Measurements from ENCODE around the gene GABRE.
"Not testable (repeated sequence)": the region's sequence is repeated elsewhere in the genome, so short reads cannot be mapped to it uniquely, and the experiment has no call there.

Gene GABRE

DNA sequence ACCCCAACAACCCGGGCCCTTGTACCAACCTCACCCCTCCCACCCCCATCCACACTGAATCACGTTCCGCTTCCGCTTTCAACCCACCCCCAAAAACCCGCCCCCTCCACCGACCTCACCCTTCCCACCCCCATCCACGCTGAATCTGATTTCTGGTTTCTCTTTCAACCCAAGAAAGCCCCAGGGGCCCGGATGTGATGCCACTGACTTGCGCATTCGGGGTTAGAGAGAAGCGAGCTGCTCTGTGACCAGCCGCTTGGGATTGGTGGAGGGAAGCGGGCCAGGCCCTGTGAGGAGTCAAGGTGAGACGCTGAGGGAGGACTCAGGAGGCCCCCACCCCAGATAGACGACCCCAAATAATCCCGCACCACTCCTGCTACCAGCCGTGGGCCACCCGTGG lies 55.7 kb downstream of the GABRE start:
- H3K9me3 ChIP-seq (ENCODE audit: insufficient read depth, low read depth, low read length); H3K4me3 ChIP-seq (ENCODE audit: low read length); H3K36me3 ChIP-seq (ENCODE audit: insufficient read depth, low read depth, low read length); H3K4me1 ChIP-seq (ENCODE audit: insufficient read depth, low read length); H3K27me3 ChIP-seq (ENCODE audit: insufficient read depth, low read length); H3K27ac ChIP-seq (ENCODE audit: low read length); H3K9ac ChIP-seq (ENCODE audit: low read depth, low read length): not testable (repeated sequence)

DNA sequence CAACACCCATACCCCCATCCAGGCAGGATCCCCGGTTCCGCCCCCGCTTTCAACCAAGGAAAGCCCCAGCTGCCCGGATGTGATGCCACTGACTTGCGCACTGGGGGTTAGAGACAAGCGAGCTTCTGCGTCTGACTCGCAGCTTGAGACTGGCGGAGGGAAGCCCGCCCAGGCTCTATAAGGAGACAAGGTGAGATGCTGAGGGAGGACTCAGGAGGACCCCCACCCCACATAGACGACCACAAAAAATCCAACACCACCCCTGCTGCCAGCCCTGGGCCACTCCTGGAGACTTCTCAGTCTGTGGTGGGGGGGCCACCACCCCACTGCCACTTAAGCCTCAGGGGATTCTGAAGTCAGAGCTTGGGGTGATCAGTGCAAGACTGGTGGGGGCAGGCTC lies 61.7 kb downstream of the GABRE start, which contains the start of gene MAGEA4:
Gene MAGEA4, plus strand, starts transcription at position 110 of the 400 bp plus-strand sequence. CDS start 10,776 bp downstream, outside the sequence.
- Histone ChIP-seq H3K4me1 (ENCODE audit: insufficient read depth, low read length) (no peaks in the 10 kb centered on the region), H3K9me3 (ENCODE audit: insufficient read depth, low read depth, low read length) (no peaks in the 10 kb centered on the region), H3K27ac (ENCODE audit: low read length) (no peak within 1 kb of the TSS), H3K27me3 (ENCODE audit: insufficient read depth, low read length) (no peaks in the 10 kb centered on the region), H3K9ac (ENCODE audit: low read depth, low read length) (no peak within 1 kb of the TSS), H3K4me3 (ENCODE audit: low read length) (no peak within 1 kb of the TSS), H3K36me3 (ENCODE audit: insufficient read depth, low read depth, low read length) (no peaks in the 10 kb centered on the region)

DNA sequence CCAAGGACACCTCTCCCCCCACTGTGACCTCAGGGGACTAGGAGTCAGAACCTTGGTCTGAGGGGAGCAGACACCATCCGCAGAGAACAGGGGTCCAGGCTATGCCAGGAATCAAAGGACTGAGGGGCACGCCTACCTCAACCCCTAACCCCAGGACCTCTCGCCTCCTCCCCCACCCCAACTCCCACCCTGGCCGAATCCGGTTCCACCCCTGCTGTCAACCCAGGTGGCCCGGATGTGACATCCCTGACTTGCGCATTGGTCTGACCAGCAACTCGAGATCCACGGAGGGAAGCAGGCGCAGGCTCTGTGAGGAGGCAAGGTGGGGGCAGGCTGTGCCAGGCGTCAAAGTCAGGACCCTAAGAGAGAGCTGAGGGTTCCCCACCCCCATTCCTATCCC lies 62.3 kb downstream of the GABRE start:
- no peaks in the 10 kb centered on the region for H3K9me3 ChIP-seq (ENCODE audit: insufficient read depth, low read depth, low read length)
- no peaks in the 10 kb centered on the region for H3K4me1 ChIP-seq (ENCODE audit: insufficient read depth, low read length)
- no peak overlapping the region for H3K9ac ChIP-seq (ENCODE audit: low read depth, low read length)
- no peak overlapping the region for H3K4me3 ChIP-seq (ENCODE audit: low read length)
- no peaks in the 10 kb centered on the region for H3K36me3 ChIP-seq (ENCODE audit: insufficient read depth, low read depth, low read length)
- H3K27me3 ChIP-seq (ENCODE audit: insufficient read depth, low read length): no peaks in the 10 kb centered on the region
- H3K27ac ChIP-seq (ENCODE audit: low read length): no peak overlapping the region

DNA sequence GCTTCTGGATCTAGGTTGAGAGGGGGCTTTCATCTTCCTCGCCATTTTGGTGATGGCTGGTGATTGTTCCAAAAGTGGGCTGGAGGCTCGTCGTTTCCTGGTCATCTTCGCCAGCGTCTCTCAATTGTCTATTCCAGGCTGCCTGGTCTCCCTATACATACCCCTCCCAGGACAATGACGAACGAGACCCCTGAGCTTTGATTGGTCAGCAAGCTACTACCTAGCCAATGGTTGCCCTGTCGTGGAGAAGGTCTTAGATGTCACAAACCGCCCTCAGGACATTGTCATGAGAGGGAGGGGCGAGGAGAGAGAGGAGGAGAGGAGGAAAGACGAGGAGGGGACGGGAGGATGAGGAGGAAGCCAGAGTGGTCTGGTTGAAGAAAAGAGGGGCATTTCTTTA lies 69.5 kb downstream of the GABRE start:
- no peaks in the 10 kb centered on the region for H3K9me3 ChIP-seq (ENCODE audit: insufficient read depth, low read depth, low read length)
- H3K9ac ChIP-seq (ENCODE audit: low read depth, low read length): no peak overlapping the region
- H3K27ac ChIP-seq (ENCODE audit: low read length): no peak overlapping the region
- H3K27me3 ChIP-seq (ENCODE audit: insufficient read depth, low read length): no peaks in the 10 kb centered on the region
- no peaks in the 10 kb centered on the region for H3K4me1 ChIP-seq (ENCODE audit: insufficient read depth, low read length)
- no peak overlapping the region for H3K4me3 ChIP-seq (ENCODE audit: low read length)
- no peaks in the 10 kb centered on the region for H3K36me3 ChIP-seq (ENCODE audit: insufficient read depth, low read depth, low read length)
